H9 (cell line): Measurements from ENCODE around the gene MRPL51. TPM values are rescaled to one million over a fixed set of nuclear protein-coding genes. Genes with fewer than 3 reads are reported as not detected.

Experiments
- DNase-seq: peaks from one replicate; pipeline ENCODE4 v3.0.0-alpha.2; 2017
- H2AFZ ChIP-seq: one replicate; pipeline ENCODE4 v1.6.1; 2013; ENCODE audit warnings: mild to moderate bottlenecking, low read length, control low read depth, moderate library complexity
- H2AK5ac ChIP-seq: 2 replicates; pipeline ENCODE4 v1.6.1; 2013; ENCODE audit warnings: low read length, control low read depth, mixed read lengths; ENCODE audit not compliant: insufficient read length
- H2BK120ac ChIP-seq: one replicate; pipeline ENCODE4 v1.6.1; 2013; ENCODE audit warnings: low read depth, mild to moderate bottlenecking, low read length, control low read depth, inconsistent platforms; ENCODE audit not compliant: poor library complexity, severe bottlenecking
- H2BK12ac ChIP-seq: 2 replicates; pipeline ENCODE4 v1.6.1; 2013; ENCODE audit warnings: low read length, control low read depth, mixed read lengths, low read depth; ENCODE audit not compliant: insufficient read length
- H2BK15ac ChIP-seq: 2 replicates; pipeline ENCODE4 v1.6.1; 2013; ENCODE audit warnings: low read depth, low read length, control low read depth
- H2BK20ac ChIP-seq: one replicate; pipeline ENCODE4 v1.6.1; 2013; ENCODE audit warnings: low read depth, mild to moderate bottlenecking, low read length, control low read depth, inconsistent platforms; ENCODE audit not compliant: poor library complexity, severe bottlenecking
- H2BK5ac ChIP-seq: 2 replicates; pipeline ENCODE4 v1.6.1; 2013; ENCODE audit warnings: low read length, control low read depth, mixed read lengths; ENCODE audit not compliant: insufficient read length
- H3K14ac ChIP-seq: 2 replicates; pipeline ENCODE4 v1.6.1; 2013; ENCODE audit warnings: low read length, control low read depth; ENCODE audit not compliant: insufficient read depth
- H3K18ac ChIP-seq: 2 replicates; pipeline ENCODE4 v1.6.1; 2013; ENCODE audit warnings: low read depth, mild to moderate bottlenecking, mixed read lengths, low read length, control low read depth; ENCODE audit not compliant: insufficient read length
- H3K23ac ChIP-seq: 2 replicates; pipeline ENCODE4 v1.6.1; 2013; ENCODE audit warnings: low read length, control low read depth, mixed read lengths, low read depth; ENCODE audit not compliant: insufficient read length
- H3K23me2 ChIP-seq: 2 replicates; pipeline ENCODE4 v1.6.1; 2013; ENCODE audit warnings: low read depth, mild to moderate bottlenecking, mixed read lengths, low read length, control low read depth; ENCODE audit not compliant: insufficient read length, poor library complexity, severe bottlenecking
- H3K27ac ChIP-seq: 2 replicates; pipeline ENCODE4 v1.5.1; 2013; ENCODE audit warnings: low read length, control low read depth, mixed read lengths, low read depth; ENCODE audit not compliant: insufficient read length
- H3K27me3 ChIP-seq: 2 replicates; pipeline ENCODE4 v1.6.1; 2013; ENCODE audit warnings: low read length, control low read depth, inconsistent platforms; ENCODE audit not compliant: insufficient read depth
- H3K4ac ChIP-seq: 2 replicates; pipeline ENCODE4 v1.6.1; 2013; ENCODE audit warnings: low read depth, mild to moderate bottlenecking, control low read depth, inconsistent platforms, low read length, moderate library complexity
- H3K4me1 ChIP-seq: 2 replicates; pipeline ENCODE4 v1.6.1; 2013; ENCODE audit warnings: low read length, control low read depth, inconsistent platforms; ENCODE audit not compliant: insufficient read depth
- H3K4me2 ChIP-seq: 2 replicates; pipeline ENCODE4 v1.6.1; 2013; ENCODE audit warnings: low read length, control low read depth, mixed read lengths; ENCODE audit not compliant: insufficient read length, insufficient read depth
- H3K56ac ChIP-seq: 2 replicates; pipeline ENCODE4 v1.6.1; 2013; ENCODE audit warnings: low read depth, mild to moderate bottlenecking, mixed read lengths, low read length, control low read depth; ENCODE audit not compliant: insufficient read length
- H3K79me1 ChIP-seq: 2 replicates; pipeline ENCODE4 v1.6.1; 2013; ENCODE audit warnings: low read depth, mild to moderate bottlenecking, moderate library complexity, low read length, control low read depth, inconsistent platforms; ENCODE audit not compliant: insufficient read depth, poor library complexity, severe bottlenecking
- H3K79me2 ChIP-seq: 2 replicates; pipeline ENCODE4 v1.6.1; 2013; ENCODE audit warnings: low read length, control low read depth, inconsistent platforms; ENCODE audit not compliant: insufficient read depth
- H3K9ac ChIP-seq: 2 replicates; pipeline ENCODE4 v1.6.1; 2013; ENCODE audit warnings: low read length, control low read depth, mixed read lengths; ENCODE audit not compliant: insufficient read length; ENCODE audit errors: extremely low read depth
- H3K9me3 ChIP-seq: one replicate; pipeline ENCODE4 v1.6.1; 2013; ENCODE audit warnings: low read depth, low read length, inconsistent platforms; ENCODE audit not compliant: control insufficient read depth
- H3T11ph ChIP-seq: one replicate; pipeline ENCODE4 v1.6.1; 2013; ENCODE audit warnings: mild to moderate bottlenecking, low read length, control low read depth, inconsistent platforms
- H4K20me1 ChIP-seq: one replicate; pipeline ENCODE4 v1.6.1; 2013; ENCODE audit not compliant: control insufficient read depth, insufficient read length, insufficient read depth
- H4K5ac ChIP-seq: 2 replicates; pipeline ENCODE4 v1.6.1; 2013; ENCODE audit warnings: low read depth, mild to moderate bottlenecking, mixed read lengths, low read length, control low read depth; ENCODE audit not compliant: insufficient read length
- H4K8ac ChIP-seq: replicated peaks from 2 replicates; pipeline ENCODE4 v1.6.1; 2013; ENCODE audit warnings: low read length, control low read depth, mixed read lengths, low read depth; ENCODE audit not compliant: insufficient read length
- H4K91ac ChIP-seq: 2 replicates; pipeline ENCODE4 v1.6.1; 2013; ENCODE audit warnings: low read depth, mild to moderate bottlenecking, moderate library complexity, mixed read lengths, low read length, control low read depth; ENCODE audit not compliant: insufficient read length
- H3K27ac Mint-ChIP-seq, 3 experiments: 2 replicates in 2 of 3; 3 replicates in 1 of 3; pipeline ENCODE4 v1.8.0; 2020 to 2021; ENCODE audit warnings: mixed read lengths in 3 of 3, mild to moderate bottlenecking in 1 of 3, moderate library complexity in 1 of 3
- H3K27me3 Mint-ChIP-seq: 2 replicates; pipeline ENCODE4 v1.8.0; 2021; ENCODE audit warnings: low read depth, mild to moderate bottlenecking, moderate library complexity, mixed read lengths
- H3K36me3 Mint-ChIP-seq, 3 experiments: 2 replicates in 2 of 3; 3 replicates in 1 of 3; pipeline ENCODE4 v1.8.0; 2020 to 2021; ENCODE audit warnings: low read depth in 3 of 3, mixed read lengths in 3 of 3; ENCODE audit not compliant: insufficient read depth in 1 of 3
- H3K4me1 Mint-ChIP-seq, 2 experiments: 2 replicates each; pipeline ENCODE4 v1.8.0; 2020; ENCODE audit warnings: mixed read lengths in 2 of 2
- H3K4me3 Mint-ChIP-seq, 2 experiments: 2 replicates in 1 of 2; 3 replicates in 1 of 2; pipeline ENCODE4 v1.8.0; 2020 to 2021; ENCODE audit warnings: mild to moderate bottlenecking in 2 of 2, mixed read lengths in 2 of 2, moderate library complexity in 1 of 2
- H3K9me3 Mint-ChIP-seq, 2 experiments: 2 replicates in 1 of 2; 3 replicates in 1 of 2; pipeline ENCODE4 v1.8.0; 2020; ENCODE audit warnings: mild to moderate bottlenecking in 2 of 2, mixed read lengths in 2 of 2, moderate library complexity in 1 of 2
- WGBS: extraction: QIAGEN DNeasy Blood & Tissue Kit; methylation state at CpG from one replicate; pipeline ENCODE4 v1.1.7; 2013; ENCODE audit warnings: missing lambda C conversion rate, low lambda C conversion rate, mixed read lengths; ENCODE audit not compliant: insufficient read length; ENCODE audit errors: extremely low coverage; 5-methylcytosine and 5-hydroxymethylcytosine counted together
- total RNA-seq: library from RNA; stranded (reverse); gene quantifications from 2 replicates; pipeline ENCODE4 v1.2.1, GENCODE V29; 2021
- TF ChIP-seq, protein P1 (sequence below): fragments of 200-600 bp; sonication (generic); conservative IDR thresholded peaks from 3 replicates; pipeline ENCODE4 v1.8.0; 2021; ENCODE audit warnings: antibody characterized with exemption, mild to moderate bottlenecking

Gene MRPL51
- total RNA-seq, 1 experiment from 2014 or later: 329 TPM

DNA sequence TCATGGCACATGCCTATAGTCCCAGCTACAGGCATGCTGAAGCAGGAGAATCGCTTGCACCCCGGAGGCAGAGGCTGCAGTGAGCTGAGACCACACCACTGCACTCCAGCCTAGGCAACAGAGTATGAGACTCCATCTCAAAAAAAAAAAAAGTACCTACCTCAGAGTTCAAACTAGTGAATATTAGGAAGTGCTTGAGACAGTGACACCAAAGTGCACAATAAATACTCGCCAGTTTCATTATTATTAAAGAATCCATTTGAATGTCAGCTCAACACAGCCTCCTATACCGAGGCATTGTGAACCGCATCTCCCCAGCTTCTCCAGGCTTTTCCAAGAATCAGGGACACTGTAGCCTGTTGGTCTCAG lies 46.2 kb upstream of the MRPL51 start:
- peaks cover 9% of the 10 kb centered on the region; the same call in 1 of the 2 replicates for H3K79me2 ChIP-seq
- no peak overlapping the region for H4K5ac ChIP-seq
- no peak overlapping the region for H3K4me2 ChIP-seq
- H3K4me1 Mint-ChIP-seq: peaks cover 34 to 37% of the 10 kb centered on the region in 2 experiments
- H3K14ac ChIP-seq: no peak overlapping the region
- peak overlapping the region in 2 of 3 experiments; percentile 60 to 77; a peak in 3 of 7 replicates for H3K27ac Mint-ChIP-seq
- DNase-seq: peak; percentile 29
- peaks cover 5% of the 10 kb centered on the region; the same call in 1 of the 2 replicates for H3K27me3 Mint-ChIP-seq
- peaks cover 39 to 78% (median 60%) of the 10 kb centered on the region in 3 experiments for H3K36me3 Mint-ChIP-seq
- no peak overlapping the region for H2BK5ac ChIP-seq
- no peak overlapping the region for H3K27ac ChIP-seq
- H2BK15ac ChIP-seq: no peak overlapping the region
- no peak overlapping the region for H3K23ac ChIP-seq
- H2BK20ac ChIP-seq: no peak overlapping the region
- H3K9me3 ChIP-seq: no peaks in the 10 kb centered on the region
- H3K56ac ChIP-seq: no peak overlapping the region
- peaks cover 11% of the 10 kb centered on the region for H3K23me2 ChIP-seq
- no peak overlapping the region for H3T11ph ChIP-seq
- no peak overlapping the region for H4K8ac ChIP-seq
- TF ChIP-seq, protein P1, sequence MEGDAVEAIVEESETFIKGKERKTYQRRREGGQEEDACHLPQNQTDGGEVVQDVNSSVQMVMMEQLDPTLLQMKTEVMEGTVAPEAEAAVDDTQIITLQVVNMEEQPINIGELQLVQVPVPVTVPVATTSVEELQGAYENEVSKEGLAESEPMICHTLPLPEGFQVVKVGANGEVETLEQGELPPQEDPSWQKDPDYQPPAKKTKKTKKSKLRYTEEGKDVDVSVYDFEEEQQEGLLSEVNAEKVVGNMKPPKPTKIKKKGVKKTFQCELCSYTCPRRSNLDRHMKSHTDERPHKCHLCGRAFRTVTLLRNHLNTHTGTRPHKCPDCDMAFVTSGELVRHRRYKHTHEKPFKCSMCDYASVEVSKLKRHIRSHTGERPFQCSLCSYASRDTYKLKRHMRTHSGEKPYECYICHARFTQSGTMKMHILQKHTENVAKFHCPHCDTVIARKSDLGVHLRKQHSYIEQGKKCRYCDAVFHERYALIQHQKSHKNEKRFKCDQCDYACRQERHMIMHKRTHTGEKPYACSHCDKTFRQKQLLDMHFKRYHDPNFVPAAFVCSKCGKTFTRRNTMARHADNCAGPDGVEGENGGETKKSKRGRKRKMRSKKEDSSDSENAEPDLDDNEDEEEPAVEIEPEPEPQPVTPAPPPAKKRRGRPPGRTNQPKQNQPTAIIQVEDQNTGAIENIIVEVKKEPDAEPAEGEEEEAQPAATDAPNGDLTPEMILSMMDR: no peak
- H2AK5ac ChIP-seq: no peak overlapping the region
- H4K91ac ChIP-seq: no peak overlapping the region
- peak overlapping the region in 1 of 2 experiments; percentile 43; a peak in 2 of 5 replicates for H3K4me3 Mint-ChIP-seq
- H3K9ac ChIP-seq: no peak overlapping the region
- no peak overlapping the region for H3K4ac ChIP-seq
- H4K20me1 ChIP-seq: peaks cover 2% of the 10 kb centered on the region
- no peak overlapping the region for H2BK120ac ChIP-seq
- no peaks in the 10 kb centered on the region for H3K27me3 ChIP-seq
- H3K9me3 Mint-ChIP-seq: no peaks in the 10 kb centered on the region; a peak in 1 of 5 replicates
- H3K4me1 ChIP-seq: no peaks in the 10 kb centered on the region; the same call in 1 of the 2 replicates
- no CpG with 5 or more reads among the region's 5 CpGs for WGBS
- H2AFZ ChIP-seq: no peak overlapping the region
- no peak overlapping the region for H2BK12ac ChIP-seq
- no peaks in the 10 kb centered on the region for H3K79me1 ChIP-seq
- H3K18ac ChIP-seq: no peak overlapping the region
